GM06990 (cell line): ENCODE measurements around the gene SDCCAG8.
A peak's percentile ranks its signal among the peaks of the same experiment; 100 is the strongest.

ENCODE experiments used
- DNase-seq: peaks from one replicate; pipeline ENCODE4 v3.0.0-alpha.2; 2011; ENCODE audit not compliant: insufficient read length; ENCODE audit errors: extremely low read depth
- H3K27me3 ChIP-seq: replicated peaks from 2 replicates; pipeline ENCODE4 v1.6.0; 2011; ENCODE audit warnings: low read length; ENCODE audit not compliant: control insufficient read depth, insufficient read depth
- H3K36me3 ChIP-seq: 2 replicates; pipeline ENCODE4 v1.5.1; 2011; ENCODE audit warnings: low read length; ENCODE audit not compliant: control insufficient read depth, insufficient read depth
- H3K4me3 ChIP-seq: replicated peaks from 2 replicates; pipeline ENCODE4 v1.5.1; 2011; ENCODE audit warnings: low read depth, mild to moderate bottlenecking, control low read depth, low read length
- CTCF ChIP-seq: IDR thresholded peaks from 2 replicates; pipeline ENCODE4 v1.5.1; 2011; ENCODE audit warnings: low read length, control low read depth, mild to moderate bottlenecking, inconsistent platforms; ENCODE audit not compliant: insufficient read depth, poor library complexity, severe bottlenecking

The SDCCAG8 gene

GRCh38 chr1:243254233-243254926, 1.5 kb upstream of the SDCCAG8 start:
- Histone ChIP-seq H3K36me3 (no peaks in the 10 kb centered on the region), H3K27me3 (no peaks in the 10 kb centered on the region), H3K4me3 (peak overlapping the region; percentile 70)
- peak; percentile 76 for DNase-seq
- no peak for TF ChIP-seq CTCF

GRCh38 chr1:243254927-243255790, 682 bp upstream of the SDCCAG8 start, which contains the start of gene CEP170:
TSS of gene CEP170 (minus strand) at chr1:243255281. CDS start at chr1:243225280, 30,001 bp downstream.
- peak; percentile 94 for DNase-seq
- Histone ChIP-seq H3K36me3 (no peaks in the 10 kb centered on the region), H3K4me3 (peak within 1 kb of the TSS; percentile 90), H3K27me3 (no peaks in the 10 kb centered on the region)
- no peak for TF ChIP-seq CTCF

GRCh38 chr1:243256590-243256989, 749 bp downstream of the SDCCAG8 start:
- DNase-seq: no peak
- no peak for TF ChIP-seq CTCF
- H3K36me3 ChIP-seq: no peaks in the 10 kb centered on the region
- peak overlapping the region; percentile 90 for H3K4me3 ChIP-seq
- H3K27me3 ChIP-seq: no peaks in the 10 kb centered on the region

- no peaks in the 10 kb centered on the region for H3K27me3 ChIP-seq
- no peak for TF ChIP-seq CTCF
- H3K36me3 ChIP-seq: no peaks in the 10 kb centered on the region
- no peak overlapping the region for H3K4me3 ChIP-seq
- no peak for DNase-seq
These were observed 1.3 kb downstream of the SDCCAG8 start for GRCh38 chr1:243257189-243257588.

GRCh38 chr1:243258731-243259130, 2.9 kb downstream of the SDCCAG8 start:
- H3K36me3 ChIP-seq: no peaks in the 10 kb centered on the region
- no peak for TF ChIP-seq CTCF
- H3K27me3 ChIP-seq: no peaks in the 10 kb centered on the region
- H3K4me3 ChIP-seq: no peak overlapping the region
- no peak for DNase-seq
